H9 (cell line): ENCODE data around the gene TMEM106C. TPM values are rescaled to one million over a fixed set of nuclear protein-coding genes. Genes with fewer than 3 reads are reported as not detected.

ENCODE experiments used
- DNase-seq: peaks from one replicate; pipeline ENCODE4 v3.0.0-alpha.2; 2017
- H2AFZ ChIP-seq: one replicate; pipeline ENCODE4 v1.6.1; 2013; ENCODE audit warnings: mild to moderate bottlenecking, low read length, control low read depth, moderate library complexity
- H2AK5ac ChIP-seq: 2 replicates; pipeline ENCODE4 v1.6.1; 2013; ENCODE audit warnings: low read length, control low read depth, mixed read lengths; ENCODE audit not compliant: insufficient read length
- H2BK120ac ChIP-seq: one replicate; pipeline ENCODE4 v1.6.1; 2013; ENCODE audit warnings: low read depth, mild to moderate bottlenecking, low read length, control low read depth, inconsistent platforms; ENCODE audit not compliant: poor library complexity, severe bottlenecking
- H2BK12ac ChIP-seq: 2 replicates; pipeline ENCODE4 v1.6.1; 2013; ENCODE audit warnings: low read length, control low read depth, mixed read lengths, low read depth; ENCODE audit not compliant: insufficient read length
- H2BK15ac ChIP-seq: 2 replicates; pipeline ENCODE4 v1.6.1; 2013; ENCODE audit warnings: low read depth, low read length, control low read depth
- H2BK20ac ChIP-seq: one replicate; pipeline ENCODE4 v1.6.1; 2013; ENCODE audit warnings: low read depth, mild to moderate bottlenecking, low read length, control low read depth, inconsistent platforms; ENCODE audit not compliant: poor library complexity, severe bottlenecking
- H2BK5ac ChIP-seq: 2 replicates; pipeline ENCODE4 v1.6.1; 2013; ENCODE audit warnings: low read length, control low read depth, mixed read lengths; ENCODE audit not compliant: insufficient read length
- H3K14ac ChIP-seq: 2 replicates; pipeline ENCODE4 v1.6.1; 2013; ENCODE audit warnings: low read length, control low read depth; ENCODE audit not compliant: insufficient read depth
- H3K18ac ChIP-seq: 2 replicates; pipeline ENCODE4 v1.6.1; 2013; ENCODE audit warnings: low read depth, mild to moderate bottlenecking, mixed read lengths, low read length, control low read depth; ENCODE audit not compliant: insufficient read length
- H3K23ac ChIP-seq: 2 replicates; pipeline ENCODE4 v1.6.1; 2013; ENCODE audit warnings: low read length, control low read depth, mixed read lengths, low read depth; ENCODE audit not compliant: insufficient read length
- H3K23me2 ChIP-seq: 2 replicates; pipeline ENCODE4 v1.6.1; 2013; ENCODE audit warnings: low read depth, mild to moderate bottlenecking, mixed read lengths, low read length, control low read depth; ENCODE audit not compliant: insufficient read length, poor library complexity, severe bottlenecking
- H3K27ac ChIP-seq: 2 replicates; pipeline ENCODE4 v1.5.1; 2013; ENCODE audit warnings: low read length, control low read depth, mixed read lengths, low read depth; ENCODE audit not compliant: insufficient read length
- H3K27me3 ChIP-seq: 2 replicates; pipeline ENCODE4 v1.6.1; 2013; ENCODE audit warnings: low read length, control low read depth, inconsistent platforms; ENCODE audit not compliant: insufficient read depth
- H3K4ac ChIP-seq: 2 replicates; pipeline ENCODE4 v1.6.1; 2013; ENCODE audit warnings: low read depth, mild to moderate bottlenecking, control low read depth, inconsistent platforms, low read length, moderate library complexity
- H3K4me1 ChIP-seq: 2 replicates; pipeline ENCODE4 v1.6.1; 2013; ENCODE audit warnings: low read length, control low read depth, inconsistent platforms; ENCODE audit not compliant: insufficient read depth
- H3K4me2 ChIP-seq: 2 replicates; pipeline ENCODE4 v1.6.1; 2013; ENCODE audit warnings: low read length, control low read depth, mixed read lengths; ENCODE audit not compliant: insufficient read length, insufficient read depth
- H3K56ac ChIP-seq: 2 replicates; pipeline ENCODE4 v1.6.1; 2013; ENCODE audit warnings: low read depth, mild to moderate bottlenecking, mixed read lengths, low read length, control low read depth; ENCODE audit not compliant: insufficient read length
- H3K79me1 ChIP-seq: 2 replicates; pipeline ENCODE4 v1.6.1; 2013; ENCODE audit warnings: low read depth, mild to moderate bottlenecking, moderate library complexity, low read length, control low read depth, inconsistent platforms; ENCODE audit not compliant: insufficient read depth, poor library complexity, severe bottlenecking
- H3K79me2 ChIP-seq: 2 replicates; pipeline ENCODE4 v1.6.1; 2013; ENCODE audit warnings: low read length, control low read depth, inconsistent platforms; ENCODE audit not compliant: insufficient read depth
- H3K9ac ChIP-seq: 2 replicates; pipeline ENCODE4 v1.6.1; 2013; ENCODE audit warnings: low read length, control low read depth, mixed read lengths; ENCODE audit not compliant: insufficient read length; ENCODE audit errors: extremely low read depth
- H3K9me3 ChIP-seq: one replicate; pipeline ENCODE4 v1.6.1; 2013; ENCODE audit warnings: low read depth, low read length, inconsistent platforms; ENCODE audit not compliant: control insufficient read depth
- H3T11ph ChIP-seq: one replicate; pipeline ENCODE4 v1.6.1; 2013; ENCODE audit warnings: mild to moderate bottlenecking, low read length, control low read depth, inconsistent platforms
- H4K20me1 ChIP-seq: one replicate; pipeline ENCODE4 v1.6.1; 2013; ENCODE audit not compliant: control insufficient read depth, insufficient read length, insufficient read depth
- H4K5ac ChIP-seq: 2 replicates; pipeline ENCODE4 v1.6.1; 2013; ENCODE audit warnings: low read depth, mild to moderate bottlenecking, mixed read lengths, low read length, control low read depth; ENCODE audit not compliant: insufficient read length
- H4K8ac ChIP-seq: replicated peaks from 2 replicates; pipeline ENCODE4 v1.6.1; 2013; ENCODE audit warnings: low read length, control low read depth, mixed read lengths, low read depth; ENCODE audit not compliant: insufficient read length
- H4K91ac ChIP-seq: 2 replicates; pipeline ENCODE4 v1.6.1; 2013; ENCODE audit warnings: low read depth, mild to moderate bottlenecking, moderate library complexity, mixed read lengths, low read length, control low read depth; ENCODE audit not compliant: insufficient read length
- H3K27ac Mint-ChIP-seq, 3 experiments: 2 replicates in 2 of 3; 3 replicates in 1 of 3; pipeline ENCODE4 v1.8.0; 2020 to 2021; ENCODE audit warnings: mixed read lengths in 3 of 3, mild to moderate bottlenecking in 1 of 3, moderate library complexity in 1 of 3
- H3K27me3 Mint-ChIP-seq: 2 replicates; pipeline ENCODE4 v1.8.0; 2021; ENCODE audit warnings: low read depth, mild to moderate bottlenecking, moderate library complexity, mixed read lengths
- H3K36me3 Mint-ChIP-seq, 3 experiments: 2 replicates in 2 of 3; 3 replicates in 1 of 3; pipeline ENCODE4 v1.8.0; 2020 to 2021; ENCODE audit warnings: low read depth in 3 of 3, mixed read lengths in 3 of 3; ENCODE audit not compliant: insufficient read depth in 1 of 3
- H3K4me1 Mint-ChIP-seq, 2 experiments: 2 replicates each; pipeline ENCODE4 v1.8.0; 2020; ENCODE audit warnings: mixed read lengths in 2 of 2
- H3K4me3 Mint-ChIP-seq, 2 experiments: 2 replicates in 1 of 2; 3 replicates in 1 of 2; pipeline ENCODE4 v1.8.0; 2020 to 2021; ENCODE audit warnings: mild to moderate bottlenecking in 2 of 2, mixed read lengths in 2 of 2, moderate library complexity in 1 of 2
- H3K9me3 Mint-ChIP-seq, 2 experiments: 2 replicates in 1 of 2; 3 replicates in 1 of 2; pipeline ENCODE4 v1.8.0; 2020; ENCODE audit warnings: mild to moderate bottlenecking in 2 of 2, mixed read lengths in 2 of 2, moderate library complexity in 1 of 2
- WGBS: extraction: QIAGEN DNeasy Blood & Tissue Kit; methylation state at CpG from one replicate; pipeline ENCODE4 v1.1.7; 2013; ENCODE audit warnings: missing lambda C conversion rate, low lambda C conversion rate, mixed read lengths; ENCODE audit not compliant: insufficient read length; ENCODE audit errors: extremely low coverage; 5-methylcytosine and 5-hydroxymethylcytosine counted together
- total RNA-seq: library from RNA; stranded (reverse); gene quantifications from 2 replicates; pipeline ENCODE4 v1.2.1, GENCODE V29; 2021
- TF ChIP-seq, protein P1 (sequence below): fragments of 200-600 bp; sonication (generic); conservative IDR thresholded peaks from 3 replicates; pipeline ENCODE4 v1.8.0; 2021; ENCODE audit warnings: antibody characterized with exemption, mild to moderate bottlenecking

Gene TMEM106C
- total RNA-seq, 1 experiment from 2014 or later = 43.7 TPM

DNA sequence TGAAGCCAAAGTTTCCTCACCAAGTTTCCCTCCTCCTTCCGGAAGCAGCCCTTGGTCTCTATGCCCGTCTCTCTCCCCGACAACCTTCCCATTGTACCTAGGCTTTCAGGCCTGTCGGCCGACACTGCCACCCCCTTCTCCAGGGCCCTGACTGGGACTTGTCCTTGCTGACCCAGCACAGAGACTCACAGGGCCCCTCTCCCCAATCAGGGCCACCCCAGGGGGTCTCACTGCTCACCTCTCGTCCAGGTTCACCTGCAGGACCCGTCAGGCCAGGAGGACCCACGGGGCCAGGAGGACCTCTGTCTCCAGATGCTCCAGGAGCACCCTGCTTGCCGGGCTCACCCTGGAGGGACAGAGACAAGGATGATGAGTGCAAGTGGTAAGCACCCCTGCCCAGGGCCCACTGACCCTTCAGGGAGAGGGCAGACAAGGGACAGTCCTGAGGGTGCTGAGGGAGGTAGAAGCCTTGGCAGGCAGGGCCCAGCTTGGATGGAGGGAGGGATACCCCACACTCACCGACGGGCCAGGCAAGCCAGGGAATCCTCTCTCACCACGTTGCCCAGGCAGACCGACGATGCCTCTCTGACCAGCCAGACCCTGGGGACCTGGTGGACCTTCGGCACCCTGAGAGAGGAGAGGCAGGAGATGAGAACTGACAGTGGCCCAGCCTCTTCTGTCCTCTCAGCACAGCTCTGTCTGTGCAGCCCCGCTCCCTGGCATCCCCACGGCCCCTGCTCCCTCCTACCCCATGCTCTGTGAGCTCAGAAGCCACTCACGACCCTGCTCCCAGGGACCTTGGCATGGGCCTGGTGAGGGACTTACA, 14.6 kb downstream of the TMEM106C start:
- no peak overlapping the region for H3K23ac ChIP-seq
- no peak overlapping the region for H3K27ac Mint-ChIP-seq
- no peaks in the 10 kb centered on the region for H3K9me3 Mint-ChIP-seq

More for the DNA sequence above, 14.6 kb downstream of the TMEM106C start:
- H3T11ph ChIP-seq = no peak overlapping the region
- H4K8ac ChIP-seq = no peak overlapping the region
- H3K14ac ChIP-seq = no peak overlapping the region; the same call in 1 of the 2 replicates
- H3K79me2 ChIP-seq = no peaks in the 10 kb centered on the region
- H3K18ac ChIP-seq = no peak overlapping the region
- H2BK5ac ChIP-seq = no peak overlapping the region
- Mint-ChIP-seq H3K4me1 (peaks cover 4 to 6% of the 10 kb centered on the region in 2 experiments; a peak in 2 of 4 replicates), H3K27me3 (peaks cover 72% of the 10 kb centered on the region), H3K36me3 (peaks cover 0 to 5% (median 0%) of the 10 kb centered on the region in 3 experiments; a peak in 2 of 7 replicates), H3K4me3 (no peak overlapping the region)
- H4K20me1 ChIP-seq = no peaks in the 10 kb centered on the region
- H2BK120ac ChIP-seq = no peak overlapping the region
- H3K27ac ChIP-seq = no peak overlapping the region
- no peak overlapping the region for H3K4ac ChIP-seq
- no peak overlapping the region for H3K9ac ChIP-seq
- no peaks in the 10 kb centered on the region for H3K4me1 ChIP-seq
- no peak overlapping the region for H2AK5ac ChIP-seq
- no peak for DNase-seq
- no peak overlapping the region for H2BK20ac ChIP-seq
- no peaks in the 10 kb centered on the region for H3K27me3 ChIP-seq
- H3K23me2 ChIP-seq = no peaks in the 10 kb centered on the region
- WGBS = no CpG with 5 or more reads among the region's 18 CpGs
- no peaks in the 10 kb centered on the region for H3K79me1 ChIP-seq
- TF ChIP-seq, protein P1, sequence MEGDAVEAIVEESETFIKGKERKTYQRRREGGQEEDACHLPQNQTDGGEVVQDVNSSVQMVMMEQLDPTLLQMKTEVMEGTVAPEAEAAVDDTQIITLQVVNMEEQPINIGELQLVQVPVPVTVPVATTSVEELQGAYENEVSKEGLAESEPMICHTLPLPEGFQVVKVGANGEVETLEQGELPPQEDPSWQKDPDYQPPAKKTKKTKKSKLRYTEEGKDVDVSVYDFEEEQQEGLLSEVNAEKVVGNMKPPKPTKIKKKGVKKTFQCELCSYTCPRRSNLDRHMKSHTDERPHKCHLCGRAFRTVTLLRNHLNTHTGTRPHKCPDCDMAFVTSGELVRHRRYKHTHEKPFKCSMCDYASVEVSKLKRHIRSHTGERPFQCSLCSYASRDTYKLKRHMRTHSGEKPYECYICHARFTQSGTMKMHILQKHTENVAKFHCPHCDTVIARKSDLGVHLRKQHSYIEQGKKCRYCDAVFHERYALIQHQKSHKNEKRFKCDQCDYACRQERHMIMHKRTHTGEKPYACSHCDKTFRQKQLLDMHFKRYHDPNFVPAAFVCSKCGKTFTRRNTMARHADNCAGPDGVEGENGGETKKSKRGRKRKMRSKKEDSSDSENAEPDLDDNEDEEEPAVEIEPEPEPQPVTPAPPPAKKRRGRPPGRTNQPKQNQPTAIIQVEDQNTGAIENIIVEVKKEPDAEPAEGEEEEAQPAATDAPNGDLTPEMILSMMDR = no peak
- H3K56ac ChIP-seq = no peak overlapping the region
- no peak overlapping the region for H4K91ac ChIP-seq
- H2BK12ac ChIP-seq = no peak overlapping the region
- H3K4me2 ChIP-seq = no peak overlapping the region
- no peak overlapping the region for H4K5ac ChIP-seq
- H3K9me3 ChIP-seq = no peaks in the 10 kb centered on the region
- no peak overlapping the region for H2BK15ac ChIP-seq
- no peak overlapping the region for H2AFZ ChIP-seq
